Renal pelvis (tissue), 12 donors: ENCODE results near the gene GALNT7. TPM values are rescaled to one million over a fixed set of nuclear protein-coding genes. Genes with fewer than 3 reads are reported as not detected.
"Not testable (repeated sequence)": the region's sequence is repeated elsewhere in the genome, so short reads cannot be mapped to it uniquely, and the experiment has no call there.

Experiments
- DNase-seq: peaks from one replicate; pipeline ENCODE4 v3.0.0-alpha.2; 2013
- long read RNA-seq, 16 experiments: transcript quantifications; one replicate each; lab custom pipeline, GENCODE V29; 2026
- polyA plus RNA-seq, 3 donors: library from polyadenylated mRNA; unstranded; fragments of 120-200 nt; gene quantifications; one replicate each; pipeline ENCODE4 v1.2.1, GENCODE V29; 2013; ENCODE audit not compliant: insufficient read length in 3 of 3

Gene GALNT7, protein sequence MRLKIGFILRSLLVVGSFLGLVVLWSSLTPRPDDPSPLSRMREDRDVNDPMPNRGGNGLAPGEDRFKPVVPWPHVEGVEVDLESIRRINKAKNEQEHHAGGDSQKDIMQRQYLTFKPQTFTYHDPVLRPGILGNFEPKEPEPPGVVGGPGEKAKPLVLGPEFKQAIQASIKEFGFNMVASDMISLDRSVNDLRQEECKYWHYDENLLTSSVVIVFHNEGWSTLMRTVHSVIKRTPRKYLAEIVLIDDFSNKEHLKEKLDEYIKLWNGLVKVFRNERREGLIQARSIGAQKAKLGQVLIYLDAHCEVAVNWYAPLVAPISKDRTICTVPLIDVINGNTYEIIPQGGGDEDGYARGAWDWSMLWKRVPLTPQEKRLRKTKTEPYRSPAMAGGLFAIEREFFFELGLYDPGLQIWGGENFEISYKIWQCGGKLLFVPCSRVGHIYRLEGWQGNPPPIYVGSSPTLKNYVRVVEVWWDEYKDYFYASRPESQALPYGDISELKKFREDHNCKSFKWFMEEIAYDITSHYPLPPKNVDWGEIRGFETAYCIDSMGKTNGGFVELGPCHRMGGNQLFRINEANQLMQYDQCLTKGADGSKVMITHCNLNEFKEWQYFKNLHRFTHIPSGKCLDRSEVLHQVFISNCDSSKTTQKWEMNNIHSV
- polyA plus RNA-seq: 10 to 100 TPM; 30.8 to 40.0 (median 37.9) TPM
- long read RNA-seq, donor 1, full-length matches to known transcripts: 3 of 3 reads
- long read RNA-seq, donor 1, partial matches to known transcripts: 0 of 3 reads
- long read RNA-seq, donor 1, other reads (novel, unspliced or antisense): 0 of 3 reads
- long read RNA-seq, donor 2, full-length matches to known transcripts: 6 of 6 reads
- long read RNA-seq, donor 2, partial matches to known transcripts: 0 of 6 reads
- long read RNA-seq, donor 2, other reads (novel, unspliced or antisense): 0 of 6 reads
- long read RNA-seq, donor 3, full-length matches to known transcripts: 6 of 11 reads
- long read RNA-seq, donor 3, partial matches to known transcripts: 5 of 11 reads
- long read RNA-seq, donor 3, other reads (novel, unspliced or antisense): 0 of 11 reads
- long read RNA-seq, donor 4, full-length matches to known transcripts: 3 of 3 reads
- long read RNA-seq, donor 4, partial matches to known transcripts: 0 of 3 reads
- long read RNA-seq, donor 4, other reads (novel, unspliced or antisense): 0 of 3 reads
- long read RNA-seq, donor 5, full-length matches to known transcripts: 4 of 9 reads
- long read RNA-seq, donor 5, partial matches to known transcripts: 5 of 9 reads
- long read RNA-seq, donor 5, other reads (novel, unspliced or antisense): 0 of 9 reads
- long read RNA-seq, donor 6, full-length matches to known transcripts: 13 of 779 reads
- long read RNA-seq, donor 6, partial matches to known transcripts: 746 of 779 reads
- long read RNA-seq, donor 6, other reads (novel, unspliced or antisense): 20 of 779 reads
- long read RNA-seq, donor 7, full-length matches to known transcripts: 4 of 4 reads
- long read RNA-seq, donor 7, partial matches to known transcripts: 0 of 4 reads
- long read RNA-seq, donor 7, other reads (novel, unspliced or antisense): 0 of 4 reads
- long read RNA-seq, donor 8, partial matches to known transcripts: 0 of 1 reads
- long read RNA-seq, donor 8, other reads (novel, unspliced or antisense): 0 of 1 reads
- long read RNA-seq, donor 9, full-length matches to known transcripts: 4 of 4 reads
- long read RNA-seq, donor 9, partial matches to known transcripts: 0 of 4 reads
- long read RNA-seq, donor 9, other reads (novel, unspliced or antisense): 0 of 4 reads
- long read RNA-seq, donor 10, full-length matches to known transcripts: 2 of 588 reads
- long read RNA-seq, donor 10, partial matches to known transcripts: 556 of 588 reads
- long read RNA-seq, donor 10, other reads (novel, unspliced or antisense): 30 of 588 reads
- long read RNA-seq, donor 11, full-length matches to known transcripts: 6 of 6 reads
- long read RNA-seq, donor 11, partial matches to known transcripts: 0 of 6 reads
- long read RNA-seq, donor 11, other reads (novel, unspliced or antisense): 0 of 6 reads
- long read RNA-seq, donor 12, full-length matches to known transcripts: 8 of 8 reads
- long read RNA-seq, donor 12, partial matches to known transcripts: 0 of 8 reads
- long read RNA-seq, donor 12, other reads (novel, unspliced or antisense): 0 of 8 reads
- long read RNA-seq, donor 13, full-length matches to known transcripts: 2 of 2 reads
- long read RNA-seq, donor 13, partial matches to known transcripts: 0 of 2 reads
- long read RNA-seq, donor 13, other reads (novel, unspliced or antisense): 0 of 2 reads
- long read RNA-seq, donor 14, full-length matches to known transcripts: 6 of 21 reads
- long read RNA-seq, donor 14, partial matches to known transcripts: 15 of 21 reads
- long read RNA-seq, donor 14, other reads (novel, unspliced or antisense): 0 of 21 reads
- long read RNA-seq, donor 15, full-length matches to known transcripts: 12 of 1,182 reads
- long read RNA-seq, donor 15, partial matches to known transcripts: 569 of 1,182 reads
- long read RNA-seq, donor 15, other reads (novel, unspliced or antisense): 601 of 1,182 reads
- long read RNA-seq, donor 16, full-length matches to known transcripts: 3 of 3 reads
- long read RNA-seq, donor 16, partial matches to known transcripts: 0 of 3 reads
- long read RNA-seq, donor 16, other reads (novel, unspliced or antisense): 0 of 3 reads

GRCh38 chr4:173168396-173169177, at the start of gene GALNT7:
Gene GALNT7, plus strand, starts transcription at chr4:173168811. Its CDS starts 25 bp downstream, at chr4:173168836.
- peak; percentile 78 for DNase-seq

- DNase-seq: not testable (repeated sequence)
Measured at GRCh38 chr4:173118819-173119218, 49.8 kb upstream of the GALNT7 start.

- no peak for DNase-seq
Measured at GRCh38 chr4:173119818-173120217, 48.8 kb upstream of the GALNT7 start.

DNA sequence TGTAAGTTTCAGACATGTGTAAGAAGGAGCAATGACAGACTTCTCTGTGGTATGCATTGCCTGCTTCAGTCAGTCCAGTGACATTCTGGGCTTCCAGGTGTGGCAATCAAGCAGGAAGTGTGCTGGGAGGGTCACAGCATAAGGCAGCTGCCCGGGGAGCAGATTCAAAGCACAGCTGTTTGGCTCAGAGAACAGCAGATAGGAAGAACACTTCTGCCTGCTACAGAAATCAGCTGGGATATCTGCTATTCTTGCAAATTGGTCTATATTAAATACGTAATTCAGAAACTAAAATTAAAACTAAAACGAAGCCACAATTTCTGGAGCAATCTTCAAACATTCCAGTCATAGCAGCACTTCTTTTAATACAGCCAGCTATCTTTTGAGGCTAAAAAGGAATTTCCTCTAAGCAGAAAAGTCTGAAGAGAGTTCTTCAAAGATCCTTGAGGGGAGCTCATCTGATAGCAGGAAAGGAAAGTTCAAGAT, 47.5 kb upstream of the GALNT7 start:
- no peak for DNase-seq

- no peak for DNase-seq
Measured at GRCh38 chr4:173124209-173124865, 44.3 kb upstream of the GALNT7 start.

GRCh38 chr4:173125216-173125812, 43.3 kb upstream of the GALNT7 start:
- DNase-seq: no peak

DNA sequence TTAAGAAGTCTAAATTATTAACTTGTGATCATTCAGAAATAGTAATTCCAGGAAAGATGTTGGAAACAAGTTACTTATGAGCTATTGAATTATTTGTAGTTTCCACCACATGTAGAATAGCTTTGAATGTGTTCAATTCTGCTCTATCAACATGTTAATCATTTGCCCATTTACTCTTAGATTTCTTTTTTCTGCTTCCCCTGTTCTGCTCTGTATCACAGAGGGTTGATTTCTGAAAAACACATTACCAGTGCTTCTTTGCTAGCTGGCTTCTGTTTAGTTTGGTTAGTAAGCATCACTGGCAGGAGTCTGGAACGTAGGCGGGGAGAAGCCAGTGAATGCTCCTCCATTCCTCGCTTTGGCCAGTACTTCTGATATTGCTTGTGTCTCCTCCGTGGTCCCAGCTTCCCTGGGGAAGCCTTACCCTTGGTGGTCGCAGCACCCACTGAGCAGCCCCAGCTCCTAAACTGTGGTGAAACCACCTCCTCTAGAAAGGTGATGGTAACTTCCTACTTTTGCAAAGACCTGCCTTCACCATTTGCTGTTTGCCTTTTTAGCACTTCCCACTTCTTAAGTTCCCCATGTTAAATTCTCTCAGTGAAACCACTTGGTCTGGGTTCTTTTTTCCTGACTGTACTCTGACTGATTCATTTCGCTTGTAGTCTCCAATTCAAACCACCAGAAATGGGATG, 40.3 kb upstream of the GALNT7 start:
- DNase-seq: no peak

DNA sequence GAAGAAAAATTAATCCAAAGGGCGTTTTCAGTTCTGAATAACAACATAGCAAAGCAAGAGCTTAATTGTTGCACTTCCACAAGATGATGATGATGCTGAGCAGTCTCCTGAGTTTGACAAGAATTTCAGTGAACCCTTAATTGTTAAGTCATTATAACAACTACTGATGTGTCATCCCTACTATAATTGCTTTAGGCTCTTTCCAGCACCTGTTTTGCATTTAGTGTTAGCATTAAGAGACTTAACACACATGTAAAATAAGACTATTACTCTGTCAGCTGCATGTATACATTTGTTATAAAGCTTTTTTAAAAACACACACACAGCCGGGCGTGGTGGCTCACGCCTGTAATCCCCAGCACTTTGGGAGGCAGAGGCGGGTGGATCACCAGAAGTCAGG, 37.9 kb upstream of the GALNT7 start:
- DNase-seq: no peak

DNA sequence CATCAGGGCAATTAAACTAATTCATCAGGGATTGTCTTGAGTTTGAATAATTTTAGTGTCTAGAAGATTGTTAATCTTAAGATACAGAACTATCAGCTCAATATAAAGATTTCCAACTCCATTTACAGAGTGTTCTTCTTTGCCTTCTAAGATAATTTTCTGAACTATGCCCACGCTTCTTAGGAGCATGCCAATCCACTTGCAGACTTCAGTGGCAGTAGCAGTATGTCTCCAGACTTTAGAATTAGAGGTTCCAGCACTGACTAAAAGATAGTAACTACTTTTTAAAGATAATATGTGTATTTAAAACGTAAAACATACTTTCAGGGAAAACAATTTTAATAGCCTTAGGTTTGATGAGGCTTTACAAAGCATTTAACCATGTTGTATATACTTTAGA, 34.2 kb upstream of the GALNT7 start:
- no peak for DNase-seq

- DNase-seq: no peak
Measured at GRCh38 chr4:173135241-173135847, 33.3 kb upstream of the GALNT7 start.

DNA sequence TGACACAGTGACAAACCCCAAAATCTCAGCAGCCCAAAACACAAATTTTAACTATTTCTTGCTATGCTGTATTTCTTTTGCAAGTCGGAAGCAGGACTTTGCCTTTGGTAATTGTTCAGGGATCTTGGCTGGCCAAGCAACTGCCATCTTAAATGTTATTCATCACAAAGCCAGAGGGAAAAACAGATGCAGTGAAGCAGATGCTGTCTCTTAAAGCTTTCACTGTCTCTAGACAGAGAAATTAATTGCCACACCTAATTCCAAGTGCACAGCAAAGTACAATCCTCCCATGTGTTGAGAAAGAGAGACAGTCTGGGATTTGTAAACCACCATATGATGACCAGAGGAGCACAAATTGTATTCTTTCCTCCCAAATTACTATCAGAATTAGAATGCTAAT, 30.0 kb upstream of the GALNT7 start:
- no peak for DNase-seq

DNA sequence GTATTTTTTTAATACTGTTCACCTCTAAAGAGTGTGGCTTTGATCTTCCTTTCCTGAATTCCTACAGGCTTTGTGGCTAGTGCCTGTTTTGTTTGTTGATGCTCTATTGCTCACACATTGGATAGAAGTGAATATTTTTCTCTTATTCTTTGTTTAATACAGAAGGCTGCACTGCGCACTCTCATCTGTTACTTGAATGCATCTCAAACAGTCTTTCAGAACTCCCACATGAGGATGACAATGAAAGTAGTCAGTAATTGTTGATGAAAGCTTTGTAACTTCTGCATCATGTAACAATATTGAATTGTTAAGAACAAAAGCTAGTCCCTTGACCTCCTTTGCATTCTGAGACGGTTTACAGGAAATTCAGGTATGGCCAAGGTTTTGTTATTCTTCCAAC, 29.1 kb upstream of the GALNT7 start:
- DNase-seq: no peak

DNA sequence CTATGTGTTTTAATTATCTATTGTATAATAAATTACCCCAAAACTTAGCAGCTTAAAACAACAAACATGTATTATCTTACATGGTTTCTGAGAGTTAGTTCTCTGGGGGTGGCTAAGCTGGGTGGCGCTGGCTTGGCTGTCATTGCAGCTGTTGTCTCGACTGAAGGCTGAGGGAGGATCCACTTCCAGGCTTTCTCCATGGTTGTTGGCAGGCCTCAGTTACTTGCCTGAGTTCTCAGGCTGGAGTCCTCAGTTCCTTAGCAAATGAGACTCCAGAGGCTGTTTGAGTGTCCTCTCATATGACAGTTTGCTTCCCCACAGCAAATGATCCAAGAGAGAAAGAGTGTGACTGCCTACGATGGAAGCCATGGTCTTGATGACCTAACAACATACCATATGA, 23.5 kb upstream of the GALNT7 start:
- no peak for DNase-seq

DNA sequence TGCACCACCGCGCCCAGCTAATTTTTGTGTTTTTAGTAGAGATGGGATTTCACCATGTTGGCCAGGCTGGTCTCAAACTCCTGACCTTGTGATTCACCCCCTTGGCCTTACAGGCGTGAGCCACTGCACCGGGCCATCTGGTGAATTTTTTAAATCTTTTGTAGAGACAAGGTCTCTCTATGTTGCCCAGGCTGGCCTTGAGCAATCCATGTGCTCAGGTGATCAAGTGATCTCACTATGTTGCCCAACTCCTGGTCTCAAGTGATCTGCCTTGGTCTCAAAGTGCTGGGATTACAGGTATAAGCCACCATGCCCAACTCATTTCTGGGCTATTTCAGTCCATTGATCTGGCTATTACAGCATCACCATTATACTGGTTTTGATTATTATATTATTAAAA, 22.2 kb upstream of the GALNT7 start:
- no peak for DNase-seq

DNA sequence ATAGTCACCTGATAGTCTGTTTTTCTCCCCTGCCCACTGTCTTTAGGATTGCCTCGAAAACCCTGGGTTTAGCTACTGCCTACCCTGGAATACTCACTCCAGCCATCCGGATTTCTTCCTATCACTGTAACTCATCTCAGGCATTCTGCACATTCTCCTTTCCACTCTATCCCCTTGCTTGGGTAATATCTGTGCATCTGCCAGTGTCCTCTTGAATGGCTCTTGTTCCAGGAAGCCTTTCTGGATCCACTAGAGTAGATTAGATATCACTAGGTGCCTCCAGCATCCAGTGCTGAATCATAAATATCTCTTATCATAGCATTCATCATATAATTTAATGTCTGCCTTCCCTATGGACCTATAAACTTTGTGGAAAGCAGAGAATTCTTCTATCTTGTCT, 17.1 kb upstream of the GALNT7 start:
- DNase-seq: no peak

GRCh38 chr4:173152104-173152503, 16.5 kb upstream of the GALNT7 start:
- DNase-seq: no peak
